22Rv1 (cell line): ENCODE results near the gene CFAP61.

Experiments
- CTCF ChIP-seq: fragments of 450-650 bp; IDR thresholded peaks from 2 replicates; pipeline ENCODE4 v1.5.1; 2017; ENCODE audit warnings: mild to moderate bottlenecking
- ZFX ChIP-seq: fragments of 450-650 bp; IDR thresholded peaks from 2 replicates; pipeline ENCODE4 v1.6.1; 2017; ENCODE audit warnings: antibody characterized with exemption, borderline replicate concordance

- TF ChIP-seq CTCF (no peak), ZFX (no peak)
Observed at GRCh38 chr20:20102716-20103258, 50.5 kb downstream of the CFAP61 start.
